ENCODE data around the gene MBNL1.

DNA sequence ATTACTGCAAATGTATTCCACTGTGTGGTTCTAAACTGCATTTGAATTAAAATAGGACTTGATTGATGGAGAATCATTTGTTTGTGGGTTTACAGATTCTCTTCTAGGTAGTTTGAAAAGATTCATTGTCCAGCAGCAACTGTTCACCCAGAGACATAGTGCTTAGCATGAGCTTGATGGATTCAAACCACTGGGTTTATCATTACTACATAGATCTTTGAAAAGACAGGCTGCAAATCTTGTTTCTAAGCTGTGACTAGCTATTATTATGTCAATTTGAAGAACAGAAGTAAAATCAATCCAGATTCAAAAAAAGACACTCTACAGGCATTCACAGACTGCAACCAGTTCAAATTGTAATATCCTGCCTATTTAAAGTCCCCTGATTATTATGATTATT lies 49.8 kb downstream of the MBNL1 start:
- TF ChIP-seq, protein P1, sequence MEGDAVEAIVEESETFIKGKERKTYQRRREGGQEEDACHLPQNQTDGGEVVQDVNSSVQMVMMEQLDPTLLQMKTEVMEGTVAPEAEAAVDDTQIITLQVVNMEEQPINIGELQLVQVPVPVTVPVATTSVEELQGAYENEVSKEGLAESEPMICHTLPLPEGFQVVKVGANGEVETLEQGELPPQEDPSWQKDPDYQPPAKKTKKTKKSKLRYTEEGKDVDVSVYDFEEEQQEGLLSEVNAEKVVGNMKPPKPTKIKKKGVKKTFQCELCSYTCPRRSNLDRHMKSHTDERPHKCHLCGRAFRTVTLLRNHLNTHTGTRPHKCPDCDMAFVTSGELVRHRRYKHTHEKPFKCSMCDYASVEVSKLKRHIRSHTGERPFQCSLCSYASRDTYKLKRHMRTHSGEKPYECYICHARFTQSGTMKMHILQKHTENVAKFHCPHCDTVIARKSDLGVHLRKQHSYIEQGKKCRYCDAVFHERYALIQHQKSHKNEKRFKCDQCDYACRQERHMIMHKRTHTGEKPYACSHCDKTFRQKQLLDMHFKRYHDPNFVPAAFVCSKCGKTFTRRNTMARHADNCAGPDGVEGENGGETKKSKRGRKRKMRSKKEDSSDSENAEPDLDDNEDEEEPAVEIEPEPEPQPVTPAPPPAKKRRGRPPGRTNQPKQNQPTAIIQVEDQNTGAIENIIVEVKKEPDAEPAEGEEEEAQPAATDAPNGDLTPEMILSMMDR (IDR thresholded peaks at IDR 0.05), result no peak
- TF ChIP-seq EZH2phosphoT487 (IDR thresholded peaks at IDR 0.05) (no peak), EZH2 (IDR thresholded peaks at IDR 0.05) (no peak)

All from neural progenitor cell (in vitro differentiated cells).